Mucosa of descending colon (tissue), 3 donors: ENCODE data around the gene AGAP1. TPM values are rescaled to one million over a fixed set of nuclear protein-coding genes. Genes with fewer than 3 reads are reported as not detected.

Source experiments
- ATAC-seq: fragments of 200-7000 bp; cut with Tn5 transposase; one replicate; pipeline ENCODE4 v1.9.1; 2020; ENCODE audit warnings: mild to moderate bottlenecking, moderate library complexity
- DNase-seq, 3 donors: peaks; one replicate each; pipeline ENCODE4 v3.0.0-alpha.2; 2020
- H3K36me3 ChIP-seq: fragments of 200-600 bp; one replicate; pipeline ENCODE4 v1.8.0; 2021; ENCODE audit warnings: low read depth, mild to moderate bottlenecking
- H3K4me1 ChIP-seq: fragments of 200-600 bp; one replicate; pipeline ENCODE4 v1.8.0; 2021; ENCODE audit warnings: low read depth, mild to moderate bottlenecking
- H3K4me3 ChIP-seq: fragments of 200-600 bp; one replicate; pipeline ENCODE4 v1.8.0; 2021; ENCODE audit warnings: mild to moderate bottlenecking
- H3K9me3 ChIP-seq: fragments of 200-600 bp; one replicate; pipeline ENCODE4 v1.8.0; 2021; ENCODE audit warnings: mild to moderate bottlenecking
- intact Hi-C, 2 donors: fragments of 100-400 bp; cut with DNase I in 1 of 2; cut with micrococcal nuclease in 1 of 2; formaldehyde crosslinking; loops; one replicate each; pipeline versions ENCODE4 v1.11.0 to v1.11.1; 2022; cut with DNase I, micrococcal nuclease
- total RNA-seq, 3 donors: library from RNA; stranded (reverse); fragmentation: NEBNext Ultra II Directional in 2 of 3; extraction: Animal tissue kit (Norgen Biotek cat#: 25700) in 2 of 3; gene quantifications; one replicate each; pipeline versions ENCODE4 v1.2.1 to v1.2.4, GENCODE V29; 2021 to 2023
- TF ChIP-seq, protein P1 (sequence below): fragments of 200-600 bp; IDR thresholded peaks from one replicate; pipeline ENCODE4 v1.8.0; 2022; ENCODE audit warnings: antibody characterized with exemption, mild to moderate bottlenecking
- donor health status: DM: no; HTN: no; CAD: no; lungs with moderate emphysema.
- donor health status: DM: no; HTN: no; CAD: no.
- donor health status: DM: no; HTN: yes; CAD: no.

Gene AGAP1
- total RNA-seq, 3 donors from 2014 or later, result 68.1 to 112 (median 88.9) TPM

DNA sequence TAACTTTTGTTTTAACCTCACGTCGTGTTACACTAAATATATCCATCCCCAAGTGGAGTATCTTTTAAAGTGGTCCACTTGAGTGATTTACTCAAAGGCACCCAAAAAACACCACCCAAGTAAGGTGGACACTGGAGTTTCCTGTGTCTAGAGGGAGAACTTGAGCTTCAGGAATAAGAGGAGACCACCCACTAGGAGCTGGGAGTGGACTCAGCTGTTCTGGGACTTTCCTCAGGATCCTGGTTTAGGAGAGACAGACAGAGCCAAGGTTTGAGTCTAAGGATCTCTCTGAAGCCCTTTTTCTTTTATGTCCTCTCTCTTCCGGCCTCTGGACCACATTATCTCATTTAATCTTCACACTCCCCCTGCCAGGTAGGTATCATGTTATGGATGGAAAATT, 523.6 kb downstream of the AGAP1 start:
- no peak for ATAC-seq
- Histone ChIP-seq H3K4me3 (no peak overlapping the region), H3K9me3 (no peaks in the 10 kb centered on the region), H3K36me3 (no peaks in the 10 kb centered on the region), H3K4me1 (no peaks in the 10 kb centered on the region)
- no peak for DNase-seq
- TF ChIP-seq, protein P1, sequence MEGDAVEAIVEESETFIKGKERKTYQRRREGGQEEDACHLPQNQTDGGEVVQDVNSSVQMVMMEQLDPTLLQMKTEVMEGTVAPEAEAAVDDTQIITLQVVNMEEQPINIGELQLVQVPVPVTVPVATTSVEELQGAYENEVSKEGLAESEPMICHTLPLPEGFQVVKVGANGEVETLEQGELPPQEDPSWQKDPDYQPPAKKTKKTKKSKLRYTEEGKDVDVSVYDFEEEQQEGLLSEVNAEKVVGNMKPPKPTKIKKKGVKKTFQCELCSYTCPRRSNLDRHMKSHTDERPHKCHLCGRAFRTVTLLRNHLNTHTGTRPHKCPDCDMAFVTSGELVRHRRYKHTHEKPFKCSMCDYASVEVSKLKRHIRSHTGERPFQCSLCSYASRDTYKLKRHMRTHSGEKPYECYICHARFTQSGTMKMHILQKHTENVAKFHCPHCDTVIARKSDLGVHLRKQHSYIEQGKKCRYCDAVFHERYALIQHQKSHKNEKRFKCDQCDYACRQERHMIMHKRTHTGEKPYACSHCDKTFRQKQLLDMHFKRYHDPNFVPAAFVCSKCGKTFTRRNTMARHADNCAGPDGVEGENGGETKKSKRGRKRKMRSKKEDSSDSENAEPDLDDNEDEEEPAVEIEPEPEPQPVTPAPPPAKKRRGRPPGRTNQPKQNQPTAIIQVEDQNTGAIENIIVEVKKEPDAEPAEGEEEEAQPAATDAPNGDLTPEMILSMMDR, result no peak
- intact Hi-C loops, result no loop called here

DNA sequence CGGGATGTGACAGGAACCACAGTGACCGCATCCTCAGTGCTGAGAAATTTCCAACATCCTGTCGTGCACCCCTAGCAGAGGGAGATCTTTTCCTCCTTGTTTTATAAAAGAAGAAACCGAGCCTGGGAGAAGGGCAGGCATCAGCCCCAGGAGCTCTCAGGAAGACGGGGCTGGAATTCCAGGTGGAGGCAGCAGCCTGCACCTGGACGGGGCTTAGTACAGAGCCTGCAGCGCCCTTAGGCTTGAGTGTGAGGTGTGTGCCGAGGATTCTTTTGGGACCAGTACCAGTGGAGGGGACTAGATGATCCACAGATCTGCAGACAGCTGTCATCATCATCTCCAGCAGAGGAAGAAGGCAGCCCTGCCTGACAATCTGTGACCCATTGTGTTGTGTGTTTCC, 525.6 kb downstream of the AGAP1 start:
- DNase-seq, result no peak
- no peaks in the 10 kb centered on the region for H3K36me3 ChIP-seq
- no peaks in the 10 kb centered on the region for H3K9me3 ChIP-seq
- intact Hi-C loops, result no loop called here
- no peak for ATAC-seq
- H3K4me3 ChIP-seq, result no peak overlapping the region
- no peaks in the 10 kb centered on the region for H3K4me1 ChIP-seq
- TF ChIP-seq, protein P1, result no peak

DNA sequence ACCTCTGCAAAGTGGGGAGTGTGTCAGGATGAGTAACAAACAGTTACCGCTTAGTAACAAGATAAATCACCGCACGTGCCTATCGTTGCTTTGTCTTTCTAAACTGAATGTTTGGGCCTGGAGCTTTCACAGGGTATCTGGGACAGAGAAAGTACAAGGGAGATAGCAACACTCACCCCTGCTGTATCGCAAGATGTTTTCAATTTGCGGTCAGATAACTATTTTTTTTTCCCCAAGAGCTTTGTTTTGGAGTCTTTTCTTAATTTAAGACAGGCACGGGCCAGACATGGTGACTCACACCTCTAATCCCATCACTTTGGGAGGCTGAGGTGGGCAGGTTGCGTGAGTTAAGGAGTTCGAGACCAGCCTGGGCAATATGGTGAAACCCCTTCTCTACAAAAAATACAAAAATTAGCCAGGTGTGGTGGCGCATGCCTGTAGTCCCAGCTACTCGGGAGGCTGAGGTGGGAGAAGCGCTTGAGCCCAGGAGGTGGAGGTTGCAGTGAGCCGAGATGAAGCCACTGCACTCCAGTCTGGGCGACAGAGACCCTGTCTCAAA, 527.7 kb downstream of the AGAP1 start:
- H3K4me3 ChIP-seq, result no peak overlapping the region
- TF ChIP-seq, protein P1, result no peak
- ATAC-seq (no peak), DNase-seq (no peak)
- H3K4me1 ChIP-seq, result peaks cover 3% of the 10 kb centered on the region
- no peaks in the 10 kb centered on the region for H3K36me3 ChIP-seq
- no peaks in the 10 kb centered on the region for H3K9me3 ChIP-seq
- intact Hi-C loops, result no loop called here

DNA sequence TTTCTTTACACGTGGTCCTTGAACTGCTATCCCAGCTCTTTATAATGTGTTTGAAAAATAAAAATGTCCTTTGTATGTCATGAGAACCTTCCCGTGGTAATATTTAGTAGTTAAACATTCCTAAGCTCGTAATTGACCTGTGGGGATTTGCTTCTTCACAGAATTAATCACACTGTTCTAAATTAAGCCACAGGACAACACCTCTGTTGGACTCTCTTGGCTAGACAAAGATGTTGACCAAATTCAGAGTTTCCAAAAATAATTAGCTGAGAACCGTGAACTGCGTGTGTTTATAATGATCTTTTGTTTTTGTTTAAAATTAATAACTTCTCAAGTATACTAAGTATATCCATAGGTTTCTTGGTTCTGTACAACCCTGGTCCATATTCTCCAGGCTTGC, 528.3 kb downstream of the AGAP1 start:
- H3K4me3 ChIP-seq, result no peak overlapping the region
- TF ChIP-seq, protein P1, result no peak
- no peaks in the 10 kb centered on the region for H3K36me3 ChIP-seq
- H3K9me3 ChIP-seq, result no peaks in the 10 kb centered on the region
- intact Hi-C loops, result no loop called here
- peaks cover 3% of the 10 kb centered on the region for H3K4me1 ChIP-seq
- ATAC-seq (no peak), DNase-seq (no peak)

DNA sequence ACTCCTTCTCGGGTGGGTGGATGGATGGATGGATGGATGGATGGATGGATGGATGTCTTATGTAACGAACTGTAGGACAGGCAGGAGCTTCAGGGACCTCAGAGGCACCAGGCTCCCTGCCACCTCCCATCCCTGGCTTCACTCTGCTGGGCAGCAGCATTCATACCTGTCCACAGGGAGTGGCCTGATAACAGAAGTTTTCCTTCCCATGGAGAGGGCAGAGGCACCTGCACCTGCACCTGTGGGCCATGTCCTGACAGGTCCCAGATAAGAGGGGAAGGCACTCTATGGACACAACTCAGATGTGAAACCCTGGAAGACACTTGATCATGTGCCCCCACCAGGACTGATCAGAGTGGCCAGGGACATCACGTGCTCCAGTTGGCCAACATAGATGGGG, 532.0 kb downstream of the AGAP1 start:
- Histone ChIP-seq H3K36me3 (no peaks in the 10 kb centered on the region), H3K4me1 (peaks cover 3% of the 10 kb centered on the region), H3K4me3 (no peak overlapping the region), H3K9me3 (no peaks in the 10 kb centered on the region)
- ATAC-seq (peak; percentile 53), DNase-seq (no peak)
- TF ChIP-seq, protein P1, result no peak
- intact Hi-C loops, result no loop called here

DNA sequence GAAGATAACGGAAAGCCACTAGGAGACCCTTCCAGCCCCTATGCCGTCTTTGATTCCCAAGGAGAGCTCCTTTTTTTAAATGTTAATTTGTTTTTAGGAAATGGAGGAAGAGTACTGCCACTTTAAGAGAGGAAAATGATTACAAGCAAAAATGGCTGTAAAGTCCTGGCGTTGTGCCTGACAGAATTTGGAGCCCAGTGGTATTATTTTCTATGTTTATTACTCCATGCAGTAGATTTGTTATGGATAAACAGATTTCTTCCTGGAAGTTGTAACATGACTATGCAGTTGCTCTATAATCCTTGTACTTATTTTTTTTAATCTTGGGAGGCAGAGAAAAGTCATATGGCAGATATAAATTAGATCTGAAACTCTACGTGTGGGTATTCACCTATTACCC, 533.0 kb downstream of the AGAP1 start:
- Histone ChIP-seq H3K9me3 (no peaks in the 10 kb centered on the region), H3K4me3 (no peak overlapping the region), H3K36me3 (no peaks in the 10 kb centered on the region), H3K4me1 (peaks cover 3% of the 10 kb centered on the region)
- DNase-seq (peak in 1 of 3 donors; percentile 82), ATAC-seq (peak; percentile 68)
- TF ChIP-seq, protein P1, result no peak
- intact Hi-C loops, result no loop called here
